A549 (cell line): ENCODE data around the gene CREB5. TPM values are rescaled to one million over a fixed set of nuclear protein-coding genes. Genes with fewer than 3 reads are reported as not detected.
A peak's percentile ranks its signal among the peaks of the same experiment; 100 is the strongest.

Source experiments
- ATAC-seq, 2 experiments: fragments of 200-7000 bp in 1 of 2; fragments of >200 bp in 1 of 2; cut with Nextera tagmentation in 1 of 2; cut with Tn5 transposase in 1 of 2; 3 replicates each; pipeline versions ENCODE4 v1.8.0 to v1.9.1; 2018 to 2020; ENCODE audit warnings: mild to moderate bottlenecking in 1 of 2, moderate library complexity in 1 of 2
- CTCF ChIA-PET: fragments of 300-600 bp; sonication (Branson Sonifier 250); formaldehyde crosslinking; extraction: SDS; loops from one replicate; lab custom pipeline; 2021; ENCODE audit warnings: antibody characterized with exemption, inconsistent platforms; lab: Yijun Ruan, JAX
- POLR2A ChIA-PET: fragments of 350-600 bp; formaldehyde crosslinking; extraction: SDS; loops from one replicate; lab custom pipeline; 2021; ENCODE audit warnings: antibody characterized with exemption, inconsistent platforms; lab: Yijun Ruan, JAX
- DNase-seq, 2 experiments: peaks; one replicate each; pipeline versions ENCODE4 v3.0.0 to v3.0.0-alpha.2; 2011 to 2016; ENCODE audit warnings: low read depth in 1 of 2, low spot score in 1 of 2
- FAIRE-seq: peaks from 2 replicates; lab custom pipeline; 2011; peaks lifted over from hg19 to GRCh38; lab: Jason Lieb, UNC
- H3K27ac ChIP-seq, 2 experiments: fragments of >200 bp; sonication (Bioruptor Twin); formaldehyde crosslinking; 3 replicates each; pipeline ENCODE4 v1.5.1; 2016 to 2017
- H3K4me1 ChIP-seq: fragments of >200 bp; sonication (Bioruptor Twin); formaldehyde crosslinking; 3 replicates; pipeline ENCODE4 v1.6.1; 2016
- H3K4me2 ChIP-seq: fragments of >200 bp; sonication (Bioruptor Twin); formaldehyde crosslinking; 3 replicates; pipeline ENCODE4 v1.6.1; 2016
- H3K4me3 ChIP-seq: fragments of >200 bp; sonication (Bioruptor Twin); formaldehyde crosslinking; 3 replicates; pipeline ENCODE4 v1.5.1; 2016
- H3K9me3 ChIP-seq: fragments of >200 bp; sonication (Bioruptor Twin); formaldehyde crosslinking; 3 replicates; pipeline ENCODE4 v1.6.1; 2016
- BHLHE40 ChIP-seq: IDR thresholded peaks from 2 replicates; pipeline ENCODE4 v1.6.1; 2012; ENCODE audit warnings: low read depth, low read length, inconsistent platforms
- CBX8 ChIP-seq: fragments of 200-600 bp; sonication (generic); IDR thresholded peaks from 2 replicates; pipeline ENCODE4 v1.6.1; 2016
- CEBPB ChIP-seq, 2 experiments: fragments of >200 bp in 1 of 2; sonication (Bioruptor Twin) in 1 of 2; formaldehyde crosslinking in 1 of 2; IDR thresholded peaks; 2 replicates each; pipeline ENCODE4 v1.6.1; 2012 to 2016
- CHD4 ChIP-seq: fragments of 200-600 bp; sonication (generic); IDR thresholded peaks from 2 replicates; pipeline ENCODE4 v1.6.1; 2016; ENCODE audit warnings: antibody characterized with exemption, mild to moderate bottlenecking, borderline replicate concordance
- FOXS1 ChIP-seq: fragments of 250-450 bp; sonication (Bioruptor Pico); IDR thresholded peaks from 2 replicates; pipeline ENCODE4 v1.5.0; 2020; ENCODE audit warnings: mild to moderate bottlenecking, moderate library complexity
- GATA3 ChIP-seq: IDR thresholded peaks from 2 replicates; pipeline ENCODE4 v1.6.1; 2012; ENCODE audit warnings: borderline replicate concordance
- HDAC2 ChIP-seq: fragments of 200-600 bp; sonication (generic); IDR thresholded peaks from 2 replicates; pipeline ENCODE4 v1.6.1; 2016
- HOXA7 ChIP-seq: fragments of 250-450 bp; sonication (Bioruptor Pico); IDR thresholded peaks from 2 replicates; pipeline ENCODE4 v1.5.0; 2020; ENCODE audit warnings: mild to moderate bottlenecking, moderate library complexity
- HOXB13 ChIP-seq: fragments of 250-450 bp; sonication (Bioruptor Pico); IDR thresholded peaks from 2 replicates; pipeline ENCODE4 v1.5.0; 2020; ENCODE audit warnings: low read depth, mild to moderate bottlenecking, moderate library complexity
- KDM1A ChIP-seq: fragments of 200-600 bp; sonication (generic); IDR thresholded peaks from 2 replicates; pipeline ENCODE4 v1.6.1; 2016; ENCODE audit warnings: low read depth, mild to moderate bottlenecking
- KDM5A ChIP-seq: fragments of 200-600 bp; sonication (generic); IDR thresholded peaks from 2 replicates; pipeline ENCODE4 v1.6.1; 2016; ENCODE audit warnings: antibody characterized with exemption, mild to moderate bottlenecking
- MAZ ChIP-seq: fragments of 150-350 bp; IDR thresholded peaks from 2 replicates; pipeline ENCODE4 v1.6.1; 2014; ENCODE audit warnings: antibody characterized with exemption, low read depth, low read length, borderline replicate concordance
- NPAS2 ChIP-seq: fragments of 250-450 bp; sonication (Bioruptor Pico); IDR thresholded peaks from 2 replicates; pipeline ENCODE4 v1.8.0; 2022; ENCODE audit warnings: mild to moderate bottlenecking, moderate library complexity, borderline replicate concordance
- PHF8 ChIP-seq: fragments of 200-600 bp; sonication (generic); IDR thresholded peaks from 2 replicates; pipeline ENCODE4 v1.6.1; 2016; ENCODE audit warnings: low read depth, mild to moderate bottlenecking, antibody characterized with exemption, moderate library complexity, borderline replicate concordance
- POLR2A ChIP-seq: IDR thresholded peaks from 2 replicates; pipeline ENCODE4 v1.6.1; 2012; ENCODE audit warnings: mild to moderate bottlenecking, low read length
- POLR2AphosphoS2 ChIP-seq: conservative IDR thresholded peaks from 2 replicates; pipeline ENCODE4 v1.6.1; 2012; ENCODE audit warnings: low read length, improper control_type of control experiment, inconsistent platforms
- RARB ChIP-seq: fragments of 250-450 bp; sonication (Bioruptor Pico); IDR thresholded peaks from 2 replicates; pipeline ENCODE4 v1.8.0; 2021; ENCODE audit warnings: mild to moderate bottlenecking, moderate library complexity
- RFX5 ChIP-seq: fragments of 450-650 bp; IDR thresholded peaks from 2 replicates; pipeline ENCODE4 v1.7.1; 2014; ENCODE audit warnings: antibody characterized with exemption, mild to moderate bottlenecking, moderate library complexity
- SREBF2 ChIP-seq: fragments of 450-650 bp; IDR thresholded peaks from 2 replicates; pipeline ENCODE4 v1.6.1; 2014; ENCODE audit warnings: mild to moderate bottlenecking, moderate library complexity
- TFCP2L1 ChIP-seq: fragments of 250-450 bp; sonication (Bioruptor Pico); IDR thresholded peaks from 2 replicates; pipeline ENCODE4 v1.5.0; 2021; ENCODE audit warnings: mild to moderate bottlenecking
- TP53 ChIP-seq: fragments of 250-450 bp; sonication (Bioruptor Pico); IDR thresholded peaks from 2 replicates; pipeline ENCODE4 v1.5.0; 2021; ENCODE audit warnings: mild to moderate bottlenecking, moderate library complexity
- ZC3H11A ChIP-seq: fragments of 450-650 bp; IDR thresholded peaks from 2 replicates; pipeline ENCODE4 v1.6.1; 2014; ENCODE audit warnings: antibody characterized with exemption, mild to moderate bottlenecking
- ZFP36 ChIP-seq: fragments of 450-650 bp; IDR thresholded peaks from 2 replicates; pipeline ENCODE4 v1.6.1; 2014; ENCODE audit warnings: borderline replicate concordance; ENCODE audit not compliant: partially characterized antibody
- ZNF302 ChIP-seq: fragments of 250-450 bp; sonication (Bioruptor Pico); IDR thresholded peaks from 2 replicates; pipeline ENCODE4 v1.9.0; 2021; ENCODE audit warnings: inconsistent platforms, mild to moderate bottlenecking, moderate library complexity
- ZSCAN20 ChIP-seq: fragments of 250-450 bp; sonication (Bioruptor Pico); IDR thresholded peaks from 2 replicates; pipeline ENCODE4 v1.8.0; 2022; ENCODE audit warnings: mild to moderate bottlenecking, moderate library complexity
- WGBS: methylation state at CpG from one replicate; pipeline ENCODE4 v1.1.6; 2017; ENCODE audit errors: missing lambda C conversion rate; 5-methylcytosine and 5-hydroxymethylcytosine counted together
- polyA plus RNA-seq, 4 experiments: library from polyadenylated mRNA; depleted of rRNA in 3 of 4; stranded (reverse); fragments of >200 nt; fragmentation: RNase III in 1 of 4; extraction: RNeasy Plus Mini Kit Qiagen cat#74134 plus additional on column Dnase treatment in 1 of 4; gene quantifications; 2 replicates in 3 of 4; 3 replicates in 1 of 4; pipeline ENCODE4 v1.2.3, GENCODE V29; 2011 to 2017
- TF ChIP-seq, protein P1 (sequence below): IDR thresholded peaks from 2 replicates; pipeline ENCODE4 v1.6.1; 2012
- TF ChIP-seq, protein P2 (sequence below): IDR thresholded peaks from 2 replicates; pipeline ENCODE4 v1.6.1; 2012; ENCODE audit warnings: low read depth, borderline replicate concordance
- TF ChIP-seq, protein P3 (sequence below): fragments of 450-650 bp; IDR thresholded peaks from 2 replicates; pipeline ENCODE4 v1.6.1; 2014; ENCODE audit warnings: antibody characterized with exemption
- TF ChIP-seq, protein P4 (sequence below): fragments of >200 bp; sonication (Bioruptor Twin); formaldehyde crosslinking; IDR thresholded peaks from 3 replicates; pipeline ENCODE4 v1.5.1; 2016

The CREB5 gene
- polyA plus RNA-seq, 2 of the 4 experiments (the other 2 are of a cell fraction), result 0.61 to 1.5 TPM

DNA sequence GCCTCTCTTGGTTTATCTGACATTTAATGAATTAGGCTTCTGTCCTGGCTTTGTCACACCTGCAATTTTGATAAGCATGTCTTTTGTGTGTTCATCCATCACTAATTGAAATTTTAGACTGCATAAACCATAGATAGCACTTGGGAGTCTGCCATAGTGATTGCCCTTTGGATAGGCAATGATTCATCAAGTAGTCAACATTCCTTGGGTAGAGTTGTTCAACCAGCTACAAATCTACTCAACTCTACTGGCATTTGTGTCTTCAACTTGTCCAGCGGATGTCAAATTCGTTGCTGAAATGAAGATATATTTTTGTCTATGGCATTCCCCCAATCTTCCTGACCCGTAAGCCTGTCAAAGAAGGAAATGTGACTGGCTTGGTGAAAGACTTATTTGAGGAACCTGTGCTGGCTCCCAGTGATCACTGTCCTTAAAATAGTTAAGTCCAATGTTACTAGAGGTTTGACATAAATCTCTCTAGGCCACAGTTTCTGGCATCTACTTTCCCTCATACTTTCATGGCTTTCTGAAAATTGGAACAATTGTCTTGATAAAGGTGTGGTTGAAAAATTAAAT, 33.7 kb upstream of the CREB5 start:
- FAIRE-seq (peak; percentile 18), ATAC-seq (no peak), DNase-seq (no peak)
- 0 out of 3 replicates have a peak, but pooled peaks cover 3% of the 10 kb centered on the region for H3K4me1 ChIP-seq
- CTCF ChIA-PET, result interaction anchor here (0.9 to 2.0 kb wide), 5 partner anchors 10 to 79 kb away, joined by 3 to 8 read pairs (median 5); no protein-coding TSS in a partner anchor
- no peak overlapping the region for H3K4me3 ChIP-seq
- TF ChIP-seq ZC3H11A (no peak), KDM5A (no peak), MAZ (no peak), POLR2A (no peak), CBX8 (no peak), CEBPB (IDR thresholded peaks at IDR 0.05) (no peak), SREBF2 (no peak), TP53 (no peak), ZSCAN20 (CRISPR knock-in tag) (no peak), FOXS1 (CRISPR knock-in tag) (no peak), TFCP2L1 (CRISPR knock-in tag) (no peak), HDAC2 (no peak), RFX5 (no peak), CHD4 (no peak), NPAS2 (CRISPR knock-in tag) (no peak), HOXA7 (CRISPR knock-in tag) (no peak), ZFP36 (no peak)
- TF ChIP-seq, protein P1, sequence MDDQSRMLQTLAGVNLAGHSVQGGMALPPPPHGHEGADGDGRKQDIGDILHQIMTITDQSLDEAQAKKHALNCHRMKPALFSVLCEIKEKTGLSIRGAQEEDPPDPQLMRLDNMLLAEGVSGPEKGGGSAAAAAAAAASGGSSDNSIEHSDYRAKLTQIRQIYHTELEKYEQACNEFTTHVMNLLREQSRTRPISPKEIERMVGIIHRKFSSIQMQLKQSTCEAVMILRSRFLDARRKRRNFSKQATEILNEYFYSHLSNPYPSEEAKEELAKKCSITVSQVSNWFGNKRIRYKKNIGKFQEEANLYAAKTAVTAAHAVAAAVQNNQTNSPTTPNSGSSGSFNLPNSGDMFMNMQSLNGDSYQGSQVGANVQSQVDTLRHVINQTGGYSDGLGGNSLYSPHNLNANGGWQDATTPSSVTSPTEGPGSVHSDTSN, result no peak
- TF ChIP-seq, protein P2, sequence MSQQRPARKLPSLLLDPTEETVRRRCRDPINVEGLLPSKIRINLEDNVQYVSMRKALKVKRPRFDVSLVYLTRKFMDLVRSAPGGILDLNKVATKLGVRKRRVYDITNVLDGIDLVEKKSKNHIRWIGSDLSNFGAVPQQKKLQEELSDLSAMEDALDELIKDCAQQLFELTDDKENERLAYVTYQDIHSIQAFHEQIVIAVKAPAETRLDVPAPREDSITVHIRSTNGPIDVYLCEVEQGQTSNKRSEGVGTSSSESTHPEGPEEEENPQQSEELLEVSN, result no peak
- TF ChIP-seq, protein P3, sequence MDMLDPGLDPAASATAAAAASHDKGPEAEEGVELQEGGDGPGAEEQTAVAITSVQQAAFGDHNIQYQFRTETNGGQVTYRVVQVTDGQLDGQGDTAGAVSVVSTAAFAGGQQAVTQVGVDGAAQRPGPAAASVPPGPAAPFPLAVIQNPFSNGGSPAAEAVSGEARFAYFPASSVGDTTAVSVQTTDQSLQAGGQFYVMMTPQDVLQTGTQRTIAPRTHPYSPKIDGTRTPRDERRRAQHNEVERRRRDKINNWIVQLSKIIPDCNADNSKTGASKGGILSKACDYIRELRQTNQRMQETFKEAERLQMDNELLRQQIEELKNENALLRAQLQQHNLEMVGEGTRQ, result no peak
- POLR2A ChIA-PET, result no interaction called here
- H3K27ac ChIP-seq, result no peak overlapping the region
- no peaks in the 10 kb centered on the region for H3K9me3 ChIP-seq
- 59% methylated on average over 3 of the region's 3 CpGs for WGBS
- no peak overlapping the region for H3K4me2 ChIP-seq

DNA sequence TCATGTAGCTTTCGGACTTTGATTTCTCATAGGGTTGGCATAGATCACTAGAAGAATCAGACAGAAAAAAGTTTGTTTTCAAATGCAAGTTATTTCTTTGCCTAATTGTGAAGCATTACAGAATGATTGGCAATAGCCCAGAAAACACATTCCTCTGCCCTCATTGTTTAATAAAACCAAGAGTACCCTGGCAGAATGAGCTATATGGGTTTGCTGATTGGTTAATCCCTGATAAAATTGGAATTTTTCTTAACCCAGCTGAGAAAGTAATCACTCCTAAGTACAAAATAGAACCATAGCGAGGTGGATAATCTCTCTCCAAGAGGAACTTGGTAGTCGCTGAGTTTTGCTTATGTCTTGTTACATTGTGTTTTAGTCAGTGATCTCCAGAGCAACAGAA, 30.9 kb upstream of the CREB5 start:
- Histone ChIP-seq H3K4me3 (no peak overlapping the region), H3K27ac (no peak overlapping the region), H3K4me2 (no peak overlapping the region), H3K4me1 (0 out of 3 replicates have a peak, but pooled peaks cover 3% of the 10 kb centered on the region), H3K9me3 (no peaks in the 10 kb centered on the region)
- FAIRE-seq, result no peak
- WGBS, result 42% methylated on average over 3 of the region's 3 CpGs
- TF ChIP-seq KDM1A, result no peak
- no peak for TF ChIP-seq NPAS2 (CRISPR knock-in tag)
- no peak for TF ChIP-seq PHF8
- no peak for TF ChIP-seq GATA3
- TF ChIP-seq, all 56 proteins: peak for 0
- POLR2A ChIA-PET, result no interaction called here
- ATAC-seq (no peak), DNase-seq (no peak)
- CTCF ChIA-PET, result interaction anchor here (1.7 to 2.9 kb wide), 2 partner anchors 82 to 245 kb away, joined by 4 to 8 read pairs; no protein-coding TSS in a partner anchor

DNA sequence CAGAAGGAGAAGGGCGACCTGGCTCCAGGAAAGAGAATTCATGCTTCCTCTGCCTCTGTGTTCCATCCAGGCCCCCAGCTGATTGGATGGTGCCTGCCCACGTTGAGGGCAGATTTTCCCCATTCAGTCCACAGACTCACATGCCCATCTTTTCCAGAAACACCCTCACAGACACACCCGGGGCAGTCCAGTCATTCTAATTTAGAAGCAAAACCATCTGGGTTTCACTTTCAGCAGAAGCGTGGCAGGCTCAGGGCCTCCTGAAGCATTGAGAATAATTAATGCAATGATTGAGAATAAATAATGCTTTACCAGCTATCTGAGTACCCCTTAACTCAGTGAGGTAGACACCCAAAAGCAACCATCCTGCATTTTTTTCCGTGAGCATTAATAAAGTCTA, 30.2 kb upstream of the CREB5 start:
- Histone ChIP-seq H3K4me1 (0 out of 3 replicates have a peak, but pooled peaks cover 3% of the 10 kb centered on the region), H3K4me2 (no peak overlapping the region), H3K4me3 (no peak overlapping the region), H3K9me3 (no peaks in the 10 kb centered on the region), H3K27ac (no peak overlapping the region)
- no peak for DNase-seq
- TF ChIP-seq POLR2A (no peak), ZNF302 (CRISPR knock-in tag) (no peak), POLR2AphosphoS2 (no peak), RARB (CRISPR knock-in tag) (no peak), ZSCAN20 (CRISPR knock-in tag) (no peak), TFCP2L1 (CRISPR knock-in tag) (no peak), MAZ (no peak), KDM5A (no peak), HOXB13 (CRISPR knock-in tag) (no peak), CBX8 (no peak), BHLHE40 (no peak)
- TF ChIP-seq, protein P4, sequence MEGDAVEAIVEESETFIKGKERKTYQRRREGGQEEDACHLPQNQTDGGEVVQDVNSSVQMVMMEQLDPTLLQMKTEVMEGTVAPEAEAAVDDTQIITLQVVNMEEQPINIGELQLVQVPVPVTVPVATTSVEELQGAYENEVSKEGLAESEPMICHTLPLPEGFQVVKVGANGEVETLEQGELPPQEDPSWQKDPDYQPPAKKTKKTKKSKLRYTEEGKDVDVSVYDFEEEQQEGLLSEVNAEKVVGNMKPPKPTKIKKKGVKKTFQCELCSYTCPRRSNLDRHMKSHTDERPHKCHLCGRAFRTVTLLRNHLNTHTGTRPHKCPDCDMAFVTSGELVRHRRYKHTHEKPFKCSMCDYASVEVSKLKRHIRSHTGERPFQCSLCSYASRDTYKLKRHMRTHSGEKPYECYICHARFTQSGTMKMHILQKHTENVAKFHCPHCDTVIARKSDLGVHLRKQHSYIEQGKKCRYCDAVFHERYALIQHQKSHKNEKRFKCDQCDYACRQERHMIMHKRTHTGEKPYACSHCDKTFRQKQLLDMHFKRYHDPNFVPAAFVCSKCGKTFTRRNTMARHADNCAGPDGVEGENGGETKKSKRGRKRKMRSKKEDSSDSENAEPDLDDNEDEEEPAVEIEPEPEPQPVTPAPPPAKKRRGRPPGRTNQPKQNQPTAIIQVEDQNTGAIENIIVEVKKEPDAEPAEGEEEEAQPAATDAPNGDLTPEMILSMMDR, result no peak
- TF ChIP-seq, protein P1, result no peak
- no peak for ATAC-seq
- 29% methylated on average over 5 of the region's 5 CpGs for WGBS
- POLR2A ChIA-PET, result no interaction called here
- CTCF ChIA-PET, result interaction anchor here (0.7 to 2.9 kb wide), 3 partner anchors 21 to 470 kb away, joined by 3 to 8 read pairs (median 4); no protein-coding TSS in a partner anchor
- no peak for FAIRE-seq
